Fibroblast of lung (primary cell): ENCODE measurements around the gene SLC2A1. TPM values are rescaled to one million over a fixed set of nuclear protein-coding genes. Genes with fewer than 3 reads are reported as not detected.

ENCODE experiments used
- DNase-seq, 2 donors: peaks; one replicate each; pipeline versions ENCODE4 v3.0.0 to v3.0.0-alpha.2; 2010; ENCODE audit warnings: low read depth in 2 of 2
- H2AFZ ChIP-seq: 2 replicates; pipeline ENCODE4 v1.5.1; 2012; ENCODE audit warnings: low read length, control low read depth, inconsistent platforms
- H3K27ac ChIP-seq: 2 replicates; pipeline ENCODE4 v1.5.1; 2011; ENCODE audit warnings: low read length, control low read depth; ENCODE audit not compliant: insufficient read depth
- H3K27me3 ChIP-seq: 2 replicates; pipeline ENCODE4 v1.5.1; 2011; ENCODE audit warnings: mild to moderate bottlenecking, low read length; ENCODE audit not compliant: control insufficient read depth, insufficient read depth
- H3K36me3 ChIP-seq: 2 replicates; pipeline ENCODE4 v1.5.1; 2011; ENCODE audit warnings: low read length; ENCODE audit not compliant: control insufficient read depth, insufficient read depth
- H3K4me1 ChIP-seq: 2 replicates; pipeline ENCODE4 v1.5.1; 2011; ENCODE audit warnings: low read length; ENCODE audit not compliant: control insufficient read depth, insufficient read depth; ENCODE audit errors: extremely low read depth
- H3K4me2 ChIP-seq: 2 replicates; pipeline ENCODE4 v1.5.1; 2011; ENCODE audit warnings: low read length, control low read depth; ENCODE audit not compliant: insufficient read depth; ENCODE audit errors: extremely low read depth
- H3K4me3 ChIP-seq, 4 experiments: fragments of 200-600 bp in 1 of 4; sonication (generic) in 1 of 4; replicated peaks in 1 of 4; 2 replicates each; pipeline ENCODE4 v1.5.1; 2011 to 2016; ENCODE audit warnings: low read length in 4 of 4, low read depth in 3 of 4, mild to moderate bottlenecking in 3 of 4, control low read depth in 2 of 4, inconsistent platforms in 1 of 4, mixed read lengths in 1 of 4; ENCODE audit not compliant: insufficient read depth in 1 of 4; ENCODE audit errors: control extremely low read depth in 1 of 4
- H3K79me2 ChIP-seq: 2 replicates; pipeline ENCODE4 v1.5.1; 2012; ENCODE audit warnings: mild to moderate bottlenecking, low read length, inconsistent platforms; ENCODE audit not compliant: control insufficient read depth, insufficient read depth
- H3K9ac ChIP-seq: 2 replicates; pipeline ENCODE4 v1.5.1; 2011; ENCODE audit warnings: mild to moderate bottlenecking, low read length, control low read depth; ENCODE audit not compliant: insufficient read depth
- H3K9me3 ChIP-seq: 2 replicates; pipeline ENCODE4 v1.5.1; 2012; ENCODE audit warnings: low read depth, low read length; ENCODE audit not compliant: control insufficient read depth, insufficient read depth
- H4K20me1 ChIP-seq: 2 replicates; pipeline ENCODE4 v1.5.1; 2011; ENCODE audit warnings: low read length; ENCODE audit not compliant: control insufficient read depth, insufficient read depth; ENCODE audit errors: extremely low read depth
- EZH2 ChIP-seq: IDR thresholded peaks from 2 replicates; pipeline ENCODE4 v1.5.1; 2012; ENCODE audit warnings: low read length, control low read depth, mild to moderate bottlenecking; ENCODE audit errors: missing control alignments
- polyA plus RNA-seq, 2 donors: library from polyadenylated mRNA; depleted of rRNA in 1 of 2; stranded (reverse) in 1 of 2; unstranded in 1 of 2; fragments of >200 nt; gene quantifications; 2 replicates each; pipeline ENCODE4 v1.2.1, GENCODE V29; 2011 to 2012; ENCODE audit warnings: missing spikeins in 1 of 2
- total RNA-seq: library from RNA; depleted of rRNA; stranded (reverse); fragments of >200 nt; gene quantifications from 2 replicates; pipeline ENCODE4 v1.2.1, GENCODE V29; 2014
- TF ChIP-seq, protein P1 (sequence below), 2 donors: IDR thresholded peaks in 1 of 2; conservative IDR thresholded peaks in 1 of 2; 1 replicate in 1 of 2; 2 replicates in 1 of 2; pipeline ENCODE4 v1.5.1; 2011 to 2012; ENCODE audit warnings: low read length in 2 of 2, control low read depth in 1 of 2, inconsistent platforms in 1 of 2, low read depth in 1 of 2, mild to moderate bottlenecking in 1 of 2

Gene SLC2A1
- total and polyA plus RNA-seq, 2 donors (not counting 1 experiment from before 2014, with no cell fraction given), result 29.9 to 56.5 TPM

DNA sequence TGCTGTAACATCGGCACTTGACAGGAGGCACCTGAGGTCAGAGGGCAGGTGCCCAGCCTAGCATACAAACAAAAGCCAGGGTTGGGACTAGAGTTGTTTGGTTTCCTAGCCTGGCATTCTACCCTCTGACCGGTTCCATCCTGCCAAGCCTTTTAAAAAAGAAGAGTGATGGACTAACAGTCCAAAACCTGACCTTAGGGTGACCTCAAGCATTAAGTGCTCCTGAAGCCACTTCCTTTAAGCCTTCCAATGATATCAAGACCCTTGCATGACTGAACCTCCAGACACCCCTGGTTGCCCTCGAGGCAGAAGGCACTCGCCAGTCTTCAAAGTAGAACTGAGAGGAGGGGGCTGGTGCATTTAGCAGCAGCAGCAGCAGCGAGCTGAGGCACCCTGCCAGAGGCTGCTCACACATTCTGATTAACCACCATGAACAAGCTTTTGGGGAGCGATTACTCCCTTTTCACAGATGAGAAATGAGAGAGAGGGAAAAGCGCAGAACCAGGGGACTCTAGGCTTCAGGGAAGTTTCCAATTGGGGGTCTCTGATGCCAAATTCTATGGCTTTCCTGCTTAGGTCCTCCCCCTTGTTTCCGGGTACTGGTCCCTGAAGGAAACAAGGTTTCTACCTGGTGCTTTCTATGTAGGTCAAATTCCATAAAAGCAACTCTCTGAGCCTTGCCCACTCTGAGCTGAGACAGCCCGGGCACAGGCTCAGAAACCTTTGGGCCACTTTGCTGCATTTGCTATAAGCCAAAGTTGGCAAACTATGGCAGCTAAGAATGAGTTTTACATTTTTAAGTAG lies 9.2 kb downstream of the SLC2A1 start:
- H3K4me3 ChIP-seq, result no peak overlapping the region
- no peak overlapping the region for H2AFZ ChIP-seq
- H3K36me3 ChIP-seq, result peaks cover 4% of the 10 kb centered on the region
- no peaks in the 10 kb centered on the region for H4K20me1 ChIP-seq
- TF ChIP-seq EZH2, result no peak
- TF ChIP-seq, protein P1, sequence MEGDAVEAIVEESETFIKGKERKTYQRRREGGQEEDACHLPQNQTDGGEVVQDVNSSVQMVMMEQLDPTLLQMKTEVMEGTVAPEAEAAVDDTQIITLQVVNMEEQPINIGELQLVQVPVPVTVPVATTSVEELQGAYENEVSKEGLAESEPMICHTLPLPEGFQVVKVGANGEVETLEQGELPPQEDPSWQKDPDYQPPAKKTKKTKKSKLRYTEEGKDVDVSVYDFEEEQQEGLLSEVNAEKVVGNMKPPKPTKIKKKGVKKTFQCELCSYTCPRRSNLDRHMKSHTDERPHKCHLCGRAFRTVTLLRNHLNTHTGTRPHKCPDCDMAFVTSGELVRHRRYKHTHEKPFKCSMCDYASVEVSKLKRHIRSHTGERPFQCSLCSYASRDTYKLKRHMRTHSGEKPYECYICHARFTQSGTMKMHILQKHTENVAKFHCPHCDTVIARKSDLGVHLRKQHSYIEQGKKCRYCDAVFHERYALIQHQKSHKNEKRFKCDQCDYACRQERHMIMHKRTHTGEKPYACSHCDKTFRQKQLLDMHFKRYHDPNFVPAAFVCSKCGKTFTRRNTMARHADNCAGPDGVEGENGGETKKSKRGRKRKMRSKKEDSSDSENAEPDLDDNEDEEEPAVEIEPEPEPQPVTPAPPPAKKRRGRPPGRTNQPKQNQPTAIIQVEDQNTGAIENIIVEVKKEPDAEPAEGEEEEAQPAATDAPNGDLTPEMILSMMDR (conservative IDR thresholded peaks at IDR 0.05 in 1 of 2, IDR thresholded peaks at IDR 0.05 in 1 of 2; ENCODE audit: low read depth in 1 of 2, low read length in 2 of 2), result no peak
- no peaks in the 10 kb centered on the region for H3K9me3 ChIP-seq
- H3K27ac ChIP-seq, result peak overlapping the region; percentile 38
- no peak overlapping the region for H3K9ac ChIP-seq
- no peaks in the 10 kb centered on the region for H3K27me3 ChIP-seq
- peaks cover 10% of the 10 kb centered on the region for H3K4me1 ChIP-seq
- peaks cover 65% of the 10 kb centered on the region for H3K79me2 ChIP-seq
- peak in 1 of 2 donors; percentile 75 for DNase-seq
- peak overlapping the region; percentile 33 for H3K4me2 ChIP-seq

DNA sequence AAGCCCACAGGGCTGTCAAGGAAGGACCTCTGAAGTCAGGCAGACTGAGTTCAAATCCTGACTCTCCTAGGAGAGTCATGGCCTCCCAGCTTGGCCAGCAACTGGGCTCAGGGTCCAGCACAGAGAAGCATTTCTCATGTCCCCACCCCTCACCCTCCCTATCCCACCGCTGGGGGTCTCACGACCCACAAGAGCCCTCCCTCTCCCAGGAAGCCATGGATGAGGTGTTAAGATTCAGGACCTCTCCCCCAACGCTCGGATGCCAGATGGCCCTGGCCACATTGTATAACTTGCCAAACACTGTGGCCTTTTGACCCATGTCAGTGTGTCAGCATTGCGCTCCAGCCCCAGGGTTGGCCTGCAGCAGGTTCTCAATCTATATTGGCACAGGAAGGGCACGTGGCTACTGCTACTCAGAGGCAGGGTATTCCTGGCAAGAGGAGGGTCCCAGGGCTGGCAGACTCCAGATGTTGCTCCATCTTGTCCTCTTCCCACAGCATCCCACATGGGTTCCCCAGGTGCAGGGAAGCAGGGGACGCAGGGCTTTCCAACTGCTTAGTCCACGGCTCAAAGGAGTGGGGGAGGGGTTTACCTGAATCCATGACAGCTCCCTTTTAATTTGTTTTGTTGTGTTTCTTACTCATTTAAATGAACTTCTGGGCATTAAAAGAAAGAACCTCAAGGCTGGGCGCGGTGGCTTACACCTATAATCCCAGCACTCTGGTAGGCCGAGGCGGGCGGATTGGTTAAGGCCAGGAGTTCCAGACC lies 10.5 kb downstream of the SLC2A1 start:
- TF ChIP-seq, protein P1 (conservative IDR thresholded peaks at IDR 0.05 in 1 of 2, IDR thresholded peaks at IDR 0.05 in 1 of 2; ENCODE audit: low read depth in 1 of 2, low read length in 2 of 2), result no peak
- TF ChIP-seq EZH2, result no peak
- H3K9me3 ChIP-seq, result no peaks in the 10 kb centered on the region
- no peak overlapping the region for H3K27ac ChIP-seq
- no peaks in the 10 kb centered on the region for H4K20me1 ChIP-seq
- H3K4me2 ChIP-seq, result no peak overlapping the region
- H3K36me3 ChIP-seq, result peaks cover 4% of the 10 kb centered on the region
- H3K4me3 ChIP-seq, result no peak overlapping the region
- H3K9ac ChIP-seq, result no peak overlapping the region
- H3K79me2 ChIP-seq, result peaks cover 54% of the 10 kb centered on the region
- no peak for DNase-seq
- no peak overlapping the region for H2AFZ ChIP-seq
- peaks cover 10% of the 10 kb centered on the region for H3K4me1 ChIP-seq
- H3K27me3 ChIP-seq, result no peaks in the 10 kb centered on the region

DNA sequence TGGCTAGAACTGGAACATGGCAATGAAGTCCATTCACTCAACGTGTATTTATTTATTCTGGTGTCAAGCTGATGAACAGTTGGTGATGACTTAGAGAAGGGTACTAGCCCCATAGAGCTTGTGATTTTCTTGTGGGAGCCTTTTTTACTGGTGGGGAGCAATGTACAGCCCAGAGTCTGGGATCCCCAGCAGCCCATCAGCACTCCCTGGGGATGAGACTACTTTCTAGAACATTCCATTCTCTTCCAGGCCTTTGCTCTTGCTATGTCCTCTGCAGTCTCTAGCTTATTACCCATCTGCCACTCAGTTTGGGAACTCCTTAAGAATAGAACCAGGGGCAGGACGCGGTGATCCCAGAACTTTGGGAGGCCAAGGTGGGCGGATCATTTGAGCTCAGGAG lies 11.6 kb downstream of the SLC2A1 start:
- H3K4me1 ChIP-seq, result peaks cover 10% of the 10 kb centered on the region
- H4K20me1 ChIP-seq, result no peaks in the 10 kb centered on the region
- H3K9me3 ChIP-seq, result no peaks in the 10 kb centered on the region
- H3K27me3 ChIP-seq, result no peaks in the 10 kb centered on the region
- no peak for TF ChIP-seq EZH2
- TF ChIP-seq, protein P1 (conservative IDR thresholded peaks at IDR 0.05 in 1 of 2, IDR thresholded peaks at IDR 0.05 in 1 of 2; ENCODE audit: low read depth in 1 of 2, low read length in 2 of 2), result no peak
- no peak overlapping the region for H3K4me2 ChIP-seq
- H3K36me3 ChIP-seq, result peaks cover 2% of the 10 kb centered on the region
- DNase-seq, result no peak
- H3K27ac ChIP-seq, result no peak overlapping the region
- H3K9ac ChIP-seq, result no peak overlapping the region
- peaks cover 43% of the 10 kb centered on the region for H3K79me2 ChIP-seq
- no peak overlapping the region for H2AFZ ChIP-seq
- H3K4me3 ChIP-seq, result no peak overlapping the region
